Endothelial cell (in vitro differentiated cells): ENCODE data around the gene ANKRD33B. TPM values are rescaled to one million over a fixed set of nuclear protein-coding genes. Genes with fewer than 3 reads are reported as not detected.
"Not testable (repeated sequence)": the region's sequence is repeated elsewhere in the genome, so short reads cannot be mapped to it uniquely, and the experiment has no call there.

Source experiments
- DNase-seq: peaks from one replicate; pipeline ENCODE4 v3.0.0; 2021; ENCODE audit warnings: low spot score
- H3K27ac Mint-ChIP-seq: one replicate; pipeline ENCODE4 v1.8.0; 2021; ENCODE audit warnings: mixed read lengths, inconsistent platforms; ENCODE audit not compliant: unreplicated experiment
- H3K27me3 Mint-ChIP-seq: one replicate; pipeline ENCODE4 v1.8.0; 2021; ENCODE audit warnings: mild to moderate bottlenecking, moderate library complexity, mixed read lengths, inconsistent platforms; ENCODE audit not compliant: unreplicated experiment
- H3K36me3 Mint-ChIP-seq: one replicate; pipeline ENCODE4 v1.8.0; 2021; ENCODE audit warnings: mild to moderate bottlenecking, low read depth, mixed read lengths, inconsistent platforms; ENCODE audit not compliant: unreplicated experiment
- H3K4me1 Mint-ChIP-seq: one replicate; pipeline ENCODE4 v1.8.0; 2021; ENCODE audit warnings: mild to moderate bottlenecking, mixed read lengths, inconsistent platforms; ENCODE audit not compliant: unreplicated experiment
- H3K4me3 Mint-ChIP-seq: one replicate; pipeline ENCODE4 v1.8.0; 2021; ENCODE audit warnings: mild to moderate bottlenecking, mixed read lengths, inconsistent platforms; ENCODE audit not compliant: unreplicated experiment
- H3K9me3 Mint-ChIP-seq: one replicate; pipeline ENCODE4 v1.8.0; 2021; ENCODE audit warnings: mixed read lengths, inconsistent platforms; ENCODE audit not compliant: unreplicated experiment
- CTCF ChIP-seq: fragments of 200-600 bp; sonication (generic); IDR thresholded peaks from one replicate; pipeline ENCODE4 v1.5.0; 2021; ENCODE audit warnings: antibody characterized with exemption; ENCODE audit not compliant: unreplicated experiment
- total RNA-seq: library from RNA; stranded (reverse); fragmentation: NEBNext Ultra II Directional; extraction: Animal tissue kit (Norgen Biotek cat#: 25700); gene quantifications from one replicate; pipeline ENCODE4 v1.2.1, GENCODE V29; 2021; ENCODE audit not compliant: unreplicated experiment

ANKRD33B gene
- total RNA-seq, 1 donor from 2014 or later = 7.0 TPM

DNA sequence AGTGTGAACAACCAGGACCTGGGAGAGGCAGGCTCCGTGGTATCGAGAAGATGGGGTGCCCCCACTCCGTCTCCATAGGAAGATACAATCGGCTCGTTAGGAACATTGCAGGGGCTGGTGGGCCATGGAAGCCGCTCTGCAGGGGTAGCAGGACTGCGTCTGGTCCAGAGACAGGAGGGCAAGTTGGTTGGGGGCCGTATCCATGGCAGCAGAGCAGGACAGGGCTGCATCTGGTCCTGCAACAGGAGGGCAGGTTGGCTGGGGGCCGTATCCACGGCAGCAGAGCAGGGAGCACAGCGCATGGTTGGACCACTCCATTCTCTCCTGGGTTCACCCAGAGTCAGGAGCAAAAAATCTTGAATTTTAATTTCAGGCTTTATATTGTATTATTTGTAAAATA is 98.2 kb downstream of the ANKRD33B start:
- Mint-ChIP-seq H3K4me3 (no peak overlapping the region), H3K4me1 (peaks cover 4% of the 10 kb centered on the region)
- no peak for TF ChIP-seq CTCF

DNA sequence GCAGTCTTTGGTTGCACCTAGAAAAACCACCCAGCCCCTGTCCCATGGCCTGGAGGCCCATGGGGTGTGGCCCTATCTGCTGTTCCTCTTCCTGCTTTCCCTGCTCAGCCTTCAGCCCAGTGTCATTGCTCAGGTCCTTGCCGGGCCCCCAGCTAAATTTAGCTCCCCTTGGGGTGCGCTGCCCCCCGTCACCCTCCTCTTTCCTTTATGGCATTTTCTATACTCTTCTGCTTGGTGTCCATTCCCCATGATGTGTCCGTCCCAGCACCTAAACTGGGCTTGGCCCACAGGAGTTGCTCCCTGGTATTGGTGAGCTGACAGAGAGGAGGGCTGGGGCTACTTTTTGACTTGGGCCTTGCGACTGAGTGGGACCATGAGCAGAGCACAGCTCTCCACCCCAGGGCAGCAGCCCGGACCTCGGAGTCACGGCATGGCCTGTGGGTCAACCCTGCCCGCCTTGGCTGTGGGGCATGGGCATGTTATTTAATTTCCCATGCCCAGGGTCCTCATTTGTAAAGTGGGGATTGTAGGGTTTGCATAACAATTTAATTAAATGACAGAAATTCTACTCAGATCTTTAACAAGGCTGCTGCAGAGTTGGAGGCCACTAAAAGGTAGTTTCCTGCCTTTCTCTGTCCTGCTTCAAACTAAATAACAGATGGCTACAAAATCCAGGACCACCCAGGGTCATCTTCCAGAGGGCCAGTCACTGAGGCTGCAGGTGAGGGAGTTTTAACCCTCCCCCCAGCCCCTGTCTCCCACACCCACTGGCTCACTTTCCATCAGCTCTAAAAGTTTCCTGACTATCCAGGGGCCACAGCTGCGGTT is 99.0 kb downstream of the ANKRD33B start:
- H3K4me1 Mint-ChIP-seq = peaks cover 4% of the 10 kb centered on the region
- no peak for DNase-seq
- no peak overlapping the region for H3K4me3 Mint-ChIP-seq
- H3K9me3 Mint-ChIP-seq = no peaks in the 10 kb centered on the region
- H3K27ac Mint-ChIP-seq = no peak overlapping the region
- no peak for TF ChIP-seq CTCF
- peaks cover 6% of the 10 kb centered on the region for H3K27me3 Mint-ChIP-seq
- H3K36me3 Mint-ChIP-seq = no peaks in the 10 kb centered on the region

More for the DNA sequence above, 98.2 kb downstream of the ANKRD33B start:
- H3K9me3 Mint-ChIP-seq = no peaks in the 10 kb centered on the region
- DNase-seq = no peak
- H3K36me3 Mint-ChIP-seq = no peaks in the 10 kb centered on the region
- no peak overlapping the region for H3K27ac Mint-ChIP-seq
- peaks cover 6% of the 10 kb centered on the region for H3K27me3 Mint-ChIP-seq

DNA sequence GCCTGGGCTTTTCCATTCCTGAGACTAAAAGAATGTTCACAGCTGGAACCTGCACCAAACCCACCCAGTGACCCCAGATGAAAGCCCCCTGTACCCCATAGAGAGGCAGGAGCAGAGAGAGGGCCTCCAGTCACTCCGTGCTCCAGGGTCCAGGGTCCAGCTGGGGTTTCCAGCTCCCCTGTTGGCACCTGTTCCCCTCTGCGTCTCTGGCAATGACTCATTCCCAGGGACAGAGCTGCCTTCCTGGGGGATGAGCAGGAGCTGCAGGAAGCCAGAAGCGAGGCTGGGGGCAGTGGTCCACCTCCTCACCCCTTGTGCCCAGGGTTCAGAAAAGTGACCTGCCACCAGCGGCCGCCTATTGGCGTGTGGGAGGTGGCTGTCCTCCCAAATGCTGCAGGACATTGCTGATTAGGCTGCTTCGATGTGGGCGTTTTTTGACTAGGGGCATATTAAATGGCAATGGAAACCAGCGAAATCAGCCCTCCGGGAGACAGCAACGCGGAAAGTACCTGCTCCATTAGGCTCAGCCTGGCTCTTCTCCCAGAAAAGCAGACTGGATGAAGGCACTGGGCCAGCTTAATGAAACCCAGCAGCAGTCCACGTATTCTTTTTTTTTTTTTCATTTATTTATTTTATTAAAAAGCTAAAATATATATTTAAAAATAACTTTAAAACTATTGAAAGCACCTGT is 99.8 kb downstream of the ANKRD33B start:
- H3K27me3 Mint-ChIP-seq = peaks cover 6% of the 10 kb centered on the region
- no peaks in the 10 kb centered on the region for H3K9me3 Mint-ChIP-seq
- peaks cover 4% of the 10 kb centered on the region for H3K4me1 Mint-ChIP-seq
- no peak for DNase-seq
- H3K4me3 Mint-ChIP-seq = no peak overlapping the region
- H3K36me3 Mint-ChIP-seq = no peaks in the 10 kb centered on the region
- H3K27ac Mint-ChIP-seq = no peak overlapping the region
- no peak for TF ChIP-seq CTCF

DNA sequence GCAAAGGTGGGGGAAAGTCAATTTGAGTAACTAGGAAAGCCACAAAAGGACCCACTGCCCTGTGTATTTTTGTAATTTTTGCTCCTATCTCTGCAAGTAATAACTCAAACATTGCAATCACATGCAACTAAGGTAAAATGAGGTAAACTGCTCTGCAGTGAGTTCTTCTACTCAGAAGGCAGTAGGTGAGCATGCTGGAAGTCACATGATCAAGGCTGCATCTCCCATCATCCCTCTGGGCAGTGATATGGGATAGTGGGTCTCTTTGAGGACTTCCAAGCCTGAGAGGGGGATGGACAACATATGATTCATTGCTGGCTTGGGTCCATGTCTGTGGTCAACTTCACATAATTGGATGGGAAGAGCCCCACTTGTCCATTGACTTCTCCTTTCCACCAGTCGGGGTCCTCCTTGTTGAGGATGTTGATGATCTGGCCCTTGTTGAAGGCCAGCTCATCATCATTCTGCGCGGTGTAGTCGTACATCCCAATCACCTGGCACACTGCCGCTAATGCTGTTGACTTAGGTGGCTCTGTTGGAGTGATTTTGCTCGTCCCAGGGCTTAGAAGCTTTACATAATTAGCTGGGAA is 100.4 kb downstream of the ANKRD33B start:
- H3K36me3 Mint-ChIP-seq, H3K9me3 Mint-ChIP-seq, H3K27ac Mint-ChIP-seq, H3K4me3 Mint-ChIP-seq, H3K4me1 Mint-ChIP-seq, DNase-seq, H3K27me3 Mint-ChIP-seq: not testable (repeated sequence)

DNA sequence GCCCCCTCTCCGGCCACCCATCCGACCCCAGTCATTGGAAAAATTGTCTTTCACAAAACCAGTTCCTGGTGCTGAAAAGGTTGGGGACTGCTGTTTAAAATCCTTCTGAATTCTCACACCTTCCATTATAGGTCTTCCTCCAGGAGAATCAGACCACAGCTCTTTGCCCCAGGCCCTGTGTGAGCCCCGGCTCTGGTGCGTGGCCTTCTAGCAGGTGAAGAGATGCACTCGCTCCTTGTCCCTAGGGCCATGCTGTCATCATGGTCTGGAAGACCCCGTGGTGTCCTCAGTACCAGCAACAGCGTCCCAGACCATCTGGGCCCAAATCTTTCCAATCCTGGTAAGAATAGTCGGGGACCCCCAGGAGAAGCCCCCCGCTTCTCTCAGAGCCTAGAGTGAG is 101.9 kb downstream of the ANKRD33B start:
- Mint-ChIP-seq H3K27ac (no peak overlapping the region), H3K4me1 (no peaks in the 10 kb centered on the region), H3K9me3 (no peaks in the 10 kb centered on the region), H3K27me3 (peaks cover 6% of the 10 kb centered on the region), H3K36me3 (no peaks in the 10 kb centered on the region), H3K4me3 (no peak overlapping the region)
- DNase-seq = no peak
- no peak for TF ChIP-seq CTCF
